OCI-LY3 (cell line): ENCODE data around the gene BCL7A.

ENCODE experiments used
- H2AFZ ChIP-seq: fragments of 200-600, 300-600 bp; shearing (Covaris generic); 2 replicates; pipeline ENCODE4 v1.6.0; 2014; ENCODE audit warnings: antibody characterized with exemption, low read depth, low read length
- H3K27ac ChIP-seq: fragments of 200-600, 300-600 bp; sonication (generic); 2 replicates; pipeline ENCODE4 v1.5.1; 2014; ENCODE audit warnings: mild to moderate bottlenecking, low read length, moderate library complexity, mixed read lengths
- H3K27me3 ChIP-seq: fragments of 200-600, 300-600 bp; sonication (generic); 2 replicates; pipeline ENCODE4 v1.6.1; 2014; ENCODE audit warnings: low read depth, low read length, mixed read lengths
- H3K36me3 ChIP-seq: fragments of 200-600, 300-600 bp; sonication (generic); replicated peaks from 2 replicates; pipeline ENCODE3; 2014; ENCODE audit warnings: low read depth, low read length, mixed read lengths
- H3K4me1 ChIP-seq: fragments of 300-600, 200-600 bp; sonication (generic); 2 replicates; pipeline ENCODE4 v1.6.1; 2014; ENCODE audit warnings: low read length, mixed read lengths
- H3K4me2 ChIP-seq: fragments of 200-600, 300-600 bp; sonication (generic); 2 replicates; pipeline ENCODE4 v1.6.1; 2014; ENCODE audit warnings: low read length, mixed read lengths
- H3K4me3 ChIP-seq: fragments of 300-600, 200-600 bp; sonication (generic); 2 replicates; pipeline ENCODE4 v1.5.1; 2014; ENCODE audit warnings: antibody characterized with exemption, mild to moderate bottlenecking, low read length, moderate library complexity
- H3K79me2 ChIP-seq: fragments of 300-600, 200-600 bp; shearing (Covaris generic); 2 replicates; pipeline ENCODE4 v1.6.1; 2014; ENCODE audit warnings: mild to moderate bottlenecking, low read length, mixed read lengths
- H3K9ac ChIP-seq: fragments of 300-600, 200-600 bp; shearing (Covaris generic); 2 replicates; pipeline ENCODE4 v1.6.0; 2014; ENCODE audit warnings: mild to moderate bottlenecking, low read length, moderate library complexity
- H3K9me3 ChIP-seq: fragments of 200-600, 300-600 bp; shearing (Covaris generic); 2 replicates; pipeline ENCODE4 v1.6.1; 2014; ENCODE audit warnings: low read length, mixed read lengths; ENCODE audit not compliant: insufficient read depth
- H4K20me1 ChIP-seq: fragments of 200-600, 300-600 bp; sonication (generic); 2 replicates; pipeline ENCODE4 v1.6.1; 2016; ENCODE audit warnings: low read length, mixed read lengths; ENCODE audit not compliant: insufficient read depth
- CTCF ChIP-seq: fragments of 200-600, 300-600 bp; sonication (generic); IDR thresholded peaks from 2 replicates; pipeline ENCODE4 v1.5.1; 2014; ENCODE audit warnings: antibody characterized with exemption, low read length, low read depth
- EZH2phosphoT487 ChIP-seq: fragments of 200-600 bp; shearing (Covaris generic); IDR thresholded peaks from 2 replicates; pipeline ENCODE4 v1.6.1; 2018; ENCODE audit warnings: antibody characterized with exemption, mixed run types, low read depth

Gene BCL7A

GRCh38 chr12:122049827-122050226 lies 28.1 kb downstream of the BCL7A start:
- Histone ChIP-seq H3K79me2 (no peaks in the 10 kb centered on the region), H3K4me3 (no peak overlapping the region), H3K27ac (no peak overlapping the region), H3K27me3 (no peaks in the 10 kb centered on the region), H3K4me2 (no peak overlapping the region), H2AFZ (no peak overlapping the region), H3K36me3 (peaks cover 19% of the 10 kb centered on the region), H3K9me3 (no peaks in the 10 kb centered on the region), H4K20me1 (peaks cover 4% of the 10 kb centered on the region; the same call in 1 of the 2 replicates), H3K9ac (no peak overlapping the region), H3K4me1 (no peaks in the 10 kb centered on the region)
- TF ChIP-seq CTCF (no peak), EZH2phosphoT487 (no peak)

DNA sequence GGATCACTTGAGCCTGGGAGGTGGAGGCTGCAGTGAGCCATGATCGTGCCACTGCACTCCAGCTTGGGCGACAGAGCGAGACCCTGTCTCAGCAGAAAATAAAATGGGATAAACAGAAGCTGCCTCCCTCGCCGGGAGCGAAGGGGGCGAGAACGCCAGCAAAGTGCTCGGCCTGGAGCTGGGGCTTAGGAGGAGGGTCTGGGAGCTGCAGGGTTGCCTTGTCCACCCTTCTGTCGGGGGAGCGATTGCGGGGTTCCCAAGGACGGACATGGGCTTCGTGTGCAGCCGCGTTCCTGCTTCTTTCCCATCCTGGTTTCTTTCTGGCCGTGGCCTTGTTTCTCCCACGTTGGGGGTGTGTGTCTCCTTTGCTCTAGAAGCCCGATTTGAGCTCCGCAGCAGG lies 29.0 kb downstream of the BCL7A start:
- TF ChIP-seq CTCF, result no peak
- TF ChIP-seq EZH2phosphoT487, result no peak
- Histone ChIP-seq H3K4me2 (no peak overlapping the region), H3K9me3 (no peaks in the 10 kb centered on the region), H3K4me1 (no peaks in the 10 kb centered on the region), H3K27ac (no peak overlapping the region), H3K9ac (no peak overlapping the region), H3K27me3 (no peaks in the 10 kb centered on the region), H2AFZ (no peak overlapping the region), H3K36me3 (peaks cover 26% of the 10 kb centered on the region), H3K4me3 (no peak overlapping the region), H3K79me2 (no peaks in the 10 kb centered on the region), H4K20me1 (peaks cover 4% of the 10 kb centered on the region; the same call in 1 of the 2 replicates)

DNA sequence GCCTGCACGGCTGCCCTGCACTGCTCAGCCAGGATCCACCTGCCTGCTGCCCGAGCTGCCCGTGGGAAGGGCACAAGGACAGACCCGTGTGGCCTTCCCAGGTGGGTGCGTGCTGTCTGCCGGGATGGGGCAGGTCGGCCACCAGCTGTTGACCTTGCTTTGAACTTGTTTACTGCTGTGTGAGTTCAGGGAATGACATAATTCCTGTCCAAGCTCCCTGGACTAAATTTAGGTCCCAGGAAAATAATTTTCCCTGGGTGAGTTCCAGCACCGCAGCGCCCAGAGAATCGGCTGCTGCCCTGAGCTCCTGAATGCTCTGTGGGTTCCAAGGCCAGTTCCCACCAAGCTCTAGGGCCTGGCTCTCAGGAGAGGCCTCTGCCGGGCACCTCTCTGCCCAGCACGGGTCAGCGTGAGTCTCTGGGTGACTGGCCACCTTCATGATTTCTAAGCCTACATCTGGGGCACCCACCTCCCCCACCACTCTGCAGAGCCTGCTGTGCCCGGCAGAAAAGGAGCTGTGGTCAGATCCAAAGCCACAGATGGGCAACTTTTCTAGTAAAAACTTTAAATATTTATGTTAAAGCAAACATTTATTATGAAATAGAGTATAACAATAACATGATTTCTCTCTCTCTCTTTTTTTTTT lies 29.7 kb downstream of the BCL7A start:
- Histone ChIP-seq H3K4me2 (no peak overlapping the region), H3K9ac (no peak overlapping the region), H3K27ac (no peak overlapping the region), H3K9me3 (no peaks in the 10 kb centered on the region), H3K4me1 (no peaks in the 10 kb centered on the region), H3K79me2 (no peaks in the 10 kb centered on the region), H3K27me3 (no peaks in the 10 kb centered on the region), H3K4me3 (no peak overlapping the region), H4K20me1 (peaks cover 4% of the 10 kb centered on the region; the same call in 1 of the 2 replicates), H3K36me3 (peaks cover 28% of the 10 kb centered on the region), H2AFZ (no peak overlapping the region)
- TF ChIP-seq EZH2phosphoT487, result no peak
- TF ChIP-seq CTCF, result no peak

- no peak overlapping the region for H3K4me3 ChIP-seq
- H4K20me1 ChIP-seq, result peaks cover 4% of the 10 kb centered on the region; the same call in 1 of the 2 replicates
- H3K9me3 ChIP-seq, result no peaks in the 10 kb centered on the region
- H3K4me2 ChIP-seq, result no peak overlapping the region
- H3K4me1 ChIP-seq, result no peaks in the 10 kb centered on the region
- peaks cover 34% of the 10 kb centered on the region for H3K36me3 ChIP-seq
- no peak for TF ChIP-seq CTCF
- no peak for TF ChIP-seq EZH2phosphoT487
- no peaks in the 10 kb centered on the region for H3K27me3 ChIP-seq
- H3K9ac ChIP-seq, result no peak overlapping the region
- no peak overlapping the region for H2AFZ ChIP-seq
- no peak overlapping the region for H3K27ac ChIP-seq
- H3K79me2 ChIP-seq, result no peaks in the 10 kb centered on the region
These were observed 30.6 kb downstream of the BCL7A start for GRCh38 chr12:122052285-122052684.
